Keratinocyte (primary cell): ENCODE measurements around the gene NCCRP1.

Source experiments
- EZH2 ChIP-seq: IDR thresholded peaks from one replicate; pipeline ENCODE4 v1.6.1; 2012; ENCODE audit warnings: inconsistent platforms, mild to moderate bottlenecking, low read length, moderate library complexity
- TF ChIP-seq, protein P1 (sequence below), 3 experiments: IDR thresholded peaks in 1 of 3; conservative IDR thresholded peaks in 1 of 3; optimal IDR thresholded peaks in 1 of 3; 2 replicates in 2 of 3; 3 replicates in 1 of 3; pipeline versions ENCODE3 to v1.5.1; 2011; ENCODE audit warnings: low read length in 3 of 3, mild to moderate bottlenecking in 3 of 3, moderate library complexity in 2 of 3, control low read depth in 1 of 3, inconsistent platforms in 1 of 3; ENCODE audit not compliant: insufficient read depth in 2 of 3; ENCODE audit errors: extremely low read depth in 1 of 3

DNA sequence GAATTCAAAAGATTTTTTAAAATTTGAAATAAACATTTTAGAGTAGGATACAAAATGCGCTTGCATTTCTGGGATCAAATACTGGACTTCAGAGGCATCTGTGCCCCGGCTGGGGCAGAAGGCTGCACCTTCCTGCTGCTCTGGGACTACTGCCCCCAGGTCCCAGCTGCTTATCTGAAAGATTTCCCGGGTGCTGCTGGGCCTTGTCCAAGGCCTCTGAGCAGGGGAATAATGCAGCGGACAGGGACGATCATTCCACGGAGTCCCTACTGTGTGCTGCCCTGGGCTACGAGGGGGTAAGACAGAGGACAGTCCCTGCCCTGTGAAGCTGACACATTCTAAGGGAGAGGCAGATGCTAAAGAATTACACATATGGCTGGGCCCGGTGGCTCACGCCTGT, 33.1 kb upstream of the NCCRP1 start:
- no peak for TF ChIP-seq EZH2
- TF ChIP-seq, protein P1, sequence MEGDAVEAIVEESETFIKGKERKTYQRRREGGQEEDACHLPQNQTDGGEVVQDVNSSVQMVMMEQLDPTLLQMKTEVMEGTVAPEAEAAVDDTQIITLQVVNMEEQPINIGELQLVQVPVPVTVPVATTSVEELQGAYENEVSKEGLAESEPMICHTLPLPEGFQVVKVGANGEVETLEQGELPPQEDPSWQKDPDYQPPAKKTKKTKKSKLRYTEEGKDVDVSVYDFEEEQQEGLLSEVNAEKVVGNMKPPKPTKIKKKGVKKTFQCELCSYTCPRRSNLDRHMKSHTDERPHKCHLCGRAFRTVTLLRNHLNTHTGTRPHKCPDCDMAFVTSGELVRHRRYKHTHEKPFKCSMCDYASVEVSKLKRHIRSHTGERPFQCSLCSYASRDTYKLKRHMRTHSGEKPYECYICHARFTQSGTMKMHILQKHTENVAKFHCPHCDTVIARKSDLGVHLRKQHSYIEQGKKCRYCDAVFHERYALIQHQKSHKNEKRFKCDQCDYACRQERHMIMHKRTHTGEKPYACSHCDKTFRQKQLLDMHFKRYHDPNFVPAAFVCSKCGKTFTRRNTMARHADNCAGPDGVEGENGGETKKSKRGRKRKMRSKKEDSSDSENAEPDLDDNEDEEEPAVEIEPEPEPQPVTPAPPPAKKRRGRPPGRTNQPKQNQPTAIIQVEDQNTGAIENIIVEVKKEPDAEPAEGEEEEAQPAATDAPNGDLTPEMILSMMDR (optimal IDR thresholded peaks at IDR 0.05 in 1 of 3, IDR thresholded peaks at IDR 0.05 in 1 of 3, conservative IDR thresholded peaks at IDR 0.05 in 1 of 3; ENCODE audit: extremely low read depth in 1 of 3, insufficient read depth in 2 of 3, low read length in 3 of 3): no peak
